Calu3 (cell line): ENCODE measurements around the gene TRABD2B. TPM values are rescaled to one million over a fixed set of nuclear protein-coding genes. Genes with fewer than 3 reads are reported as not detected.
"Not testable (repeated sequence)": the region's sequence is repeated elsewhere in the genome, so short reads cannot be mapped to it uniquely, and the experiment has no call there.

Source experiments
- BruUV-seq: library from RNA; stranded (reverse); fragments of 400-500 nt; replicated peaks from 2 replicates; lab custom pipeline; 2021; lab: Mats Ljungman, UMichigan
- CTCF ChIA-PET: fragments of 300-600 bp; sonication (Branson Sonifier 250); formaldehyde crosslinking; loops from one replicate; lab custom pipeline; 2022; ENCODE audit warnings: antibody characterized with exemption; lab: Charles Lee
- DNase-seq: peaks from one replicate; pipeline ENCODE4 v3.0.0; 2022
- H3K27ac Mint-ChIP-seq: one replicate; pipeline ENCODE4 v1.8.0; 2022; ENCODE audit warnings: mixed read lengths; ENCODE audit not compliant: unreplicated experiment
- H3K27me3 Mint-ChIP-seq: one replicate; pipeline ENCODE4 v1.8.0; 2022; ENCODE audit warnings: mixed read lengths; ENCODE audit not compliant: unreplicated experiment
- H3K36me3 Mint-ChIP-seq: one replicate; pipeline ENCODE4 v1.8.0; 2022; ENCODE audit warnings: mild to moderate bottlenecking, moderate library complexity, mixed read lengths; ENCODE audit not compliant: insufficient read depth, unreplicated experiment
- H3K4me1 Mint-ChIP-seq: one replicate; pipeline ENCODE4 v1.8.0; 2022; ENCODE audit warnings: mild to moderate bottlenecking, low read depth, mixed read lengths; ENCODE audit not compliant: unreplicated experiment
- H3K4me3 Mint-ChIP-seq: one replicate; pipeline ENCODE4 v1.8.0; 2022; ENCODE audit warnings: mild to moderate bottlenecking, low read depth, moderate library complexity, mixed read lengths; ENCODE audit not compliant: unreplicated experiment
- H3K9me3 Mint-ChIP-seq: one replicate; pipeline ENCODE4 v1.8.0; 2022; ENCODE audit warnings: low read depth, mixed read lengths; ENCODE audit not compliant: unreplicated experiment
- intact Hi-C: fragments of 100-400 bp; cut with micrococcal nuclease; formaldehyde crosslinking; loops from one replicate; pipeline ENCODE4 v1.10.0; 2022; ENCODE audit not compliant: unreplicated experiment
- total RNA-seq: library from RNA; stranded (reverse); gene quantifications from 2 replicates; pipeline ENCODE4 v1.2.3, GENCODE V29; 2022
- TF ChIP-seq, protein P1 (sequence below): fragments of 200-600 bp; IDR thresholded peaks from one replicate; pipeline ENCODE4 v1.8.0; 2022; ENCODE audit warnings: antibody characterized with exemption; ENCODE audit not compliant: unreplicated experiment

The TRABD2B gene
- total RNA-seq, 1 experiment from 2014 or later: 0.42 TPM

DNA sequence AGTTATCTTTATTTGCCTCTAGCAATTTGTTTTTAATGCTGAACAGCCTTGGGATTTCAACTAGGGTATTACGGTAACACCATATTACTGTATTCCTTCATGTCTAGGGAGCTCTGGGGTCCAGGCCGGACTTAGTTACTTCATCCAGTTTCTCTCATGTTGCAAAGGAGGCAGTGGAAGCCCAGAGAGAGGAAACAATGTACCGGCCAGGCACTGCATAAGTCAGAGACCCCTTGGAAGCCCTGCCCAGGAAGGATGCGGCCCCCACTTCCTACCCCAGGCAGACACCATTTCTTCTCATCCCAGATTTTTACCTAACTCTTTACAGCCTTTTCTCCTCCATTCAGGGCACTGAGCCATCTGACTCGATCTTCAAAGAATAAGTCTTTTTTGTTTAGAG is 32.5 kb downstream of the TRABD2B start:
- TF ChIP-seq, protein P1, sequence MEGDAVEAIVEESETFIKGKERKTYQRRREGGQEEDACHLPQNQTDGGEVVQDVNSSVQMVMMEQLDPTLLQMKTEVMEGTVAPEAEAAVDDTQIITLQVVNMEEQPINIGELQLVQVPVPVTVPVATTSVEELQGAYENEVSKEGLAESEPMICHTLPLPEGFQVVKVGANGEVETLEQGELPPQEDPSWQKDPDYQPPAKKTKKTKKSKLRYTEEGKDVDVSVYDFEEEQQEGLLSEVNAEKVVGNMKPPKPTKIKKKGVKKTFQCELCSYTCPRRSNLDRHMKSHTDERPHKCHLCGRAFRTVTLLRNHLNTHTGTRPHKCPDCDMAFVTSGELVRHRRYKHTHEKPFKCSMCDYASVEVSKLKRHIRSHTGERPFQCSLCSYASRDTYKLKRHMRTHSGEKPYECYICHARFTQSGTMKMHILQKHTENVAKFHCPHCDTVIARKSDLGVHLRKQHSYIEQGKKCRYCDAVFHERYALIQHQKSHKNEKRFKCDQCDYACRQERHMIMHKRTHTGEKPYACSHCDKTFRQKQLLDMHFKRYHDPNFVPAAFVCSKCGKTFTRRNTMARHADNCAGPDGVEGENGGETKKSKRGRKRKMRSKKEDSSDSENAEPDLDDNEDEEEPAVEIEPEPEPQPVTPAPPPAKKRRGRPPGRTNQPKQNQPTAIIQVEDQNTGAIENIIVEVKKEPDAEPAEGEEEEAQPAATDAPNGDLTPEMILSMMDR: no peak
- no peaks in the 10 kb centered on the region for H3K36me3 Mint-ChIP-seq

DNA sequence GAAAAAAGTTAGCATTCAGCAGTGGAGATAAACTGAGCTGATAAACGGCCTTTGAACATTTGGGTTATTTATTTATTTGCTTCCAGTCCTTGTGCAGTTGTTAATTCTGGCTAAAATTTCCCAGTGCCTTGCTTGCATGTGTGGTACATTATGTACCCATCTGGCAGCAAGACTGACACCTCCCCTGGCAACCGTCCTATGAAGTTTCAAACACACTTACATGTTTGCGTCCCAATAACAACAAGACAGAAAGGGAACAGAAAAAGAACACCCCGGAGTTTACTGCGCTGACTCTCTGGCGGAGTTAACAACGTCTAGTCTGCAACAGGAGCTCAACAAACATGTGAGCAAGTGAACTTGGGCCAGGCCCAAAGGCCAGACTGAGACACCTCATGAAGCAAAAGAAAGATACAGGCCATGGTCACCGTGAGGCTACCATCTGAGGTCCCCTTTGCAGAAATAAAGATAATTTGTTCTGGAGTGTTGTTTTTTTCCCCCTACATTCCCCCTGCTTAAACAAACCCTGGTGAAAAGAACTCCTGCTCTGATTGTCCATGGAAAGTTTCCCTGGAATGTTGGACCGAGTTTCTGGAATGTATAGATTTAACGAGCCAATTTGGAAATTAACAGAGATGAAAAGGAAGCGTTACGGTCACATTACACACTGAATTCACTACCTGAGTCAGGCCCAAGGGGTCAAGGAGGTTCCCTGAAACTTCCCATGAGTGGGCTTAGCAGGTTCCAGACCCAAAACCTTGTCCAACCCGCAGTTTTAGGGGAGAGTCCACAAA is 33.4 kb downstream of the TRABD2B start:
- H3K27ac Mint-ChIP-seq: no peak overlapping the region

More for the DNA sequence above, 32.5 kb downstream of the TRABD2B start:
- no peaks in the 10 kb centered on the region for H3K27me3 Mint-ChIP-seq
- no peaks in the 10 kb centered on the region for H3K4me1 Mint-ChIP-seq
- H3K9me3 Mint-ChIP-seq: no peaks in the 10 kb centered on the region
- DNase-seq: no peak
- H3K27ac Mint-ChIP-seq: no peak overlapping the region
- CTCF ChIA-PET: no interaction called here
- BruUV-seq: no TSS peak
- no peak overlapping the region for H3K4me3 Mint-ChIP-seq
- intact Hi-C loops: no loop called here

DNA sequence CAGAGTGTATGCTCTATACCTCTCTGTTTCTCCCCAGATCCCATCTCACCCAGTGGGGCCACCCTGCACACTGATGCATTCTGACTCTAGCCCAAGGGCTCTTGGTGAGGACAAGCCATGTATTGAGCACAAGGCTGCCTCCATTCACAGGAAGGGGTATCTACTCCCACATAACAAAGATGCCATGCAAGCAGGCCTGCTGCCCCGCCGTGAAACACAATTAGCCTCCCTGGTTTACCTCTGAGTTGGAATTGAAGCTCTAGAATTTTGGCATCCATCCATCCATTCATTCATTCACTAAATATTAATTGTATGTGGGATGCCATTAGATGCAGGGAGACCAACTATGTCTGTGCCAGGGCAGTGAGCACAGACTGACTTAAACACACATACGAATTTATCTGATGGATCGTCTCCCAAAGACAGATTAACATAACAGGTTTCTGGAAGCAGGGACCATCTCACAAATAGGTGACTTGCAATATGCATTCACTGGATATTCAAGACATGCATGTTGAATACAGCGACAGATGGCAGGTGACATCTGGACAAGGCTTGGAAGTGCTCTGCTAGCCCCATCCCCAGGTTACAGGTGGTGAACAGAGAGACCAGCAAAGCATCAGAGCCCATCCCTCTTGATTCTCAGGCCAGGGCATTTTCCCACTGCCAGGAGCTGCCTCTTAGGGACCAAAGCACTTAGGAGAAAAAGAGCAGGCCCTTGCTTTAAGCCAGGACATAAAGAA is 34.3 kb downstream of the TRABD2B start:
- H3K27ac Mint-ChIP-seq: no peak overlapping the region
- DNase-seq: no peak
- CTCF ChIA-PET: no interaction called here
- intact Hi-C loops: no loop called here
- H3K4me1 Mint-ChIP-seq: no peaks in the 10 kb centered on the region
- peaks cover 2% of the 10 kb centered on the region for H3K9me3 Mint-ChIP-seq
- no peak overlapping the region for H3K4me3 Mint-ChIP-seq
- H3K36me3 Mint-ChIP-seq: no peaks in the 10 kb centered on the region
- TF ChIP-seq, protein P1: no peak
- no peaks in the 10 kb centered on the region for H3K27me3 Mint-ChIP-seq
- BruUV-seq: no TSS peak

More for the DNA sequence above, 33.4 kb downstream of the TRABD2B start:
- no peak for DNase-seq
- intact Hi-C loops: no loop called here
- no peak overlapping the region for H3K4me3 Mint-ChIP-seq
- CTCF ChIA-PET: no interaction called here
- H3K4me1 Mint-ChIP-seq: no peaks in the 10 kb centered on the region
- no peaks in the 10 kb centered on the region for H3K36me3 Mint-ChIP-seq
- TF ChIP-seq, protein P1: no peak
- peaks cover 2% of the 10 kb centered on the region for H3K9me3 Mint-ChIP-seq
- no peaks in the 10 kb centered on the region for H3K27me3 Mint-ChIP-seq
- no TSS peak for BruUV-seq

- H3K36me3 Mint-ChIP-seq, H3K27me3 Mint-ChIP-seq, H3K4me3 Mint-ChIP-seq, BruUV-seq, H3K4me1 Mint-ChIP-seq, H3K9me3 Mint-ChIP-seq, H3K27ac Mint-ChIP-seq, intact Hi-C loops, CTCF ChIA-PET, DNase-seq: not testable (repeated sequence)
Measured at GRCh38 chr1:47961835-47962234, 35.4 kb downstream of the TRABD2B start.

DNA sequence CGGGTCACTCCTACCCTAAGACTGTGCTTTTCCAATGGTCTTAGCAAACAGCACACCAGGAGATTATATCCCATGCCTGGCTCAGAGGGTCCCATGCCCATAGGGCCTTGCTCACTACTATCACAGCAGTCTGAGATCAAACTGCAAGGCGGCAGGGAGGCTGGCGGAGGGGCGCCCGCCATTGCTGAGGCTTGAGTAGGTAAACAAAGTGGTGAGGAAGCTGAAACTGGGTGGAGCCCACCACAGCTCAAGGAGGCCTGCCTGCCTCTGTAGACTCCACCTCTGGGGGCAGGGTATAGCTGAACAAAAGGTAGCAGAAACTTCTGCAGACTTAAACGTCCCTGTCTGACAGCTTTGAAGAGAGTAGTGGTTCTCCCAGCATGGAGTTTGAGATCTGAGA is 40.7 kb downstream of the TRABD2B start:
- CTCF ChIA-PET, H3K4me1 Mint-ChIP-seq, H3K36me3 Mint-ChIP-seq, H3K27ac Mint-ChIP-seq, intact Hi-C loops, BruUV-seq, H3K27me3 Mint-ChIP-seq, H3K4me3 Mint-ChIP-seq, DNase-seq: not testable (repeated sequence)
- peaks cover 12% of the 10 kb centered on the region for H3K9me3 Mint-ChIP-seq
